K562 (cell line): ENCODE measurements around the gene CACNA2D3. TPM values are rescaled to one million over a fixed set of nuclear protein-coding genes. Genes with fewer than 3 reads are reported as not detected.

Experiments used
- BRCA1 ChIP-seq, 2 experiments: fragments of 450-650 bp in 1 of 2; sonication (generic) in 1 of 2; formaldehyde crosslinking in 1 of 2; IDR thresholded peaks; 2 replicates each; pipeline versions ENCODE4 v1.5.0 to v1.6.1; 2017 to 2020; ENCODE audit warnings: mild to moderate bottlenecking in 1 of 2, missing genetic modification reagents in 1 of 2
- KAT7 ChIP-seq: sonication (generic); formaldehyde crosslinking; IDR thresholded peaks from 2 replicates; pipeline ENCODE4 v1.8.0; 2022; ENCODE audit warnings: missing genetic modification reagents, mild to moderate bottlenecking, borderline replicate concordance
- NR1H2 ChIP-seq: sonication (generic); formaldehyde crosslinking; IDR thresholded peaks from 2 replicates; pipeline ENCODE4 v1.4.0; 2020; ENCODE audit warnings: mild to moderate bottlenecking, missing genetic modification reagents
- TEAD1 ChIP-seq, 2 experiments: fragments of 450-650 bp in 1 of 2; sonication (generic) in 1 of 2; formaldehyde crosslinking; IDR thresholded peaks; 2 replicates each; pipeline versions ENCODE4 v1.4.0 to v1.8.0; 2020 to 2022; ENCODE audit warnings: mild to moderate bottlenecking in 2 of 2, missing genetic modification reagents in 1 of 2
- ZNF140 ChIP-seq: fragments of 250-450 bp; sonication (Bioruptor Pico); IDR thresholded peaks from 2 replicates; pipeline ENCODE4 v1.8.0; 2021; ENCODE audit warnings: moderate library complexity, mild to moderate bottlenecking, inconsistent platforms
- ZNF263 ChIP-seq: sonication (generic); formaldehyde crosslinking; IDR thresholded peaks from 2 replicates; pipeline ENCODE4 v1.8.0; 2022; ENCODE audit warnings: mild to moderate bottlenecking, missing genetic modification reagents, borderline replicate concordance
- ZNF77 ChIP-seq: fragments of 250-450 bp; sonication (Bioruptor Pico); IDR thresholded peaks from 2 replicates; pipeline ENCODE4 v1.5.0; 2020
- polyA plus RNA-seq, 8 experiments: library from polyadenylated mRNA; depleted of rRNA in 4 of 8; stranded (reverse) in 5 of 8; unstranded in 3 of 8; fragments of >200 nt; fragmentation: Nextera tagmentation in 2 of 8; fragmentation: Illumina TruSeq in 1 of 8; extraction: Ambion mirVana in 2 of 8; extraction: Trizol in 1 of 8; gene quantifications; 2 replicates each; pipeline versions ENCODE4 v1.2.1 to v1.2.3, GENCODE V29; 2011 to 2014; ENCODE audit warnings: inconsistent platforms in 1 of 8, missing spikeins in 1 of 8
- total RNA-seq, 7 experiments: library from RNA; depleted of rRNA in 6 of 7; stranded (reverse); fragments of >200 nt in 6 of 7; fragmentation: Illumina TruSeq in 2 of 7; extraction: Trizol in 2 of 7; gene quantifications; 2 replicates each; pipeline versions ENCODE4 v1.2.1 to v1.2.3, GENCODE V29; 2011 to 2021; ENCODE audit warnings: low replicate concordance in 1 of 7
- TF ChIP-seq, protein P1 (sequence below): fragments of 250-450 bp; sonication (Bioruptor Pico); IDR thresholded peaks from 2 replicates; pipeline ENCODE4 v1.5.0; 2021; ENCODE audit warnings: mild to moderate bottlenecking, moderate library complexity

The CACNA2D3 gene
- total and polyA plus RNA-seq, 9 of the 15 experiments (the other 6 are each of a cell fraction or from before 2014, with no cell fraction given), result 0.01 TPM; not detected in 8

DNA sequence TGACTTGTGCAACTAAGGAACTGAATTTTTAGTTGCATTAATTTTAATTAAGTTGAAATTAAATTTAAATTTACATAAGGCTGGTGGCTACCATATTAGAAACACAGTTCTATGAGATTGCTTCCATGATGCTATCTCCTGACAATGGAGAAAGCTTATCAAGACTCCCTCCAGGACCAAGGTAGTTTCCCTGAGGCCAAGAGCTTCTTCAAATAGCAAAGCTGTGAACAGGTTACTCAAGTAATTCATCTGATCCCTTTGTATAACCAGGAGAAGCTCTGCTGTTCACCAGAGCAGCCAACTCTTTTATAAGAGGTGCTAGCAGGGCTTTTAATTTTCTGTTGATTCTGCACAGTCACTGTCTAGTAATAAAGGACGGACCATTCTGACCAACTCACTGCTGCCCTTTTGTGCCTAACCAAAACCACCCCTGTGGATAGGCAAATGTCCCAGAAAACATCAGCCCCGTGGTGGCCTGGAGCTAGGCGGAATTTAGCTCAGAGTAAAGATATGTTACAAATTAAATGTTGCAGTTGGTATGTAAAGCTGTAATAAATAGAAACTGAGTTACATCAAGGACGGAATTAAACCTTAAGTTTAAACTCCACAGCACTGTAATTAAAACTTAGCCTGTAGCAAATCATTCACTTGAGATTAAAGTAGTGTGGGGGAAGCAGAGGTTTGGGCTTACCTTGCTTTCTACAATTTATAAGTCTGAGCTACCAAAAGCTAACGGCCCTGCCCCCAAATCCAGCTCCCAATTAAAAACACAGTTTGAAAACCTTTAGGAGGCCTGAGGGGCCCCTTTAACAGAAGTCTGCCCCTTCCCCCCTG is 861.1 kb downstream of the CACNA2D3 start (continued):
- TF ChIP-seq NR1H2 (CRISPR knock-in tag) (no peak), BRCA1 (IDR thresholded peaks at IDR 0.05) (no peak), BRCA1 (CRISPR knock-in tag; IDR thresholded peaks at IDR 0.05) (no peak), KAT7 (CRISPR knock-in tag) (no peak), ZNF263 (CRISPR knock-in tag) (no peak), TEAD1 (CRISPR knock-in tag; IDR thresholded peaks at IDR 0.05) (no peak), ZNF140 (no peak), ZNF77 (CRISPR knock-in tag) (no peak)
- TF ChIP-seq, protein P1, sequence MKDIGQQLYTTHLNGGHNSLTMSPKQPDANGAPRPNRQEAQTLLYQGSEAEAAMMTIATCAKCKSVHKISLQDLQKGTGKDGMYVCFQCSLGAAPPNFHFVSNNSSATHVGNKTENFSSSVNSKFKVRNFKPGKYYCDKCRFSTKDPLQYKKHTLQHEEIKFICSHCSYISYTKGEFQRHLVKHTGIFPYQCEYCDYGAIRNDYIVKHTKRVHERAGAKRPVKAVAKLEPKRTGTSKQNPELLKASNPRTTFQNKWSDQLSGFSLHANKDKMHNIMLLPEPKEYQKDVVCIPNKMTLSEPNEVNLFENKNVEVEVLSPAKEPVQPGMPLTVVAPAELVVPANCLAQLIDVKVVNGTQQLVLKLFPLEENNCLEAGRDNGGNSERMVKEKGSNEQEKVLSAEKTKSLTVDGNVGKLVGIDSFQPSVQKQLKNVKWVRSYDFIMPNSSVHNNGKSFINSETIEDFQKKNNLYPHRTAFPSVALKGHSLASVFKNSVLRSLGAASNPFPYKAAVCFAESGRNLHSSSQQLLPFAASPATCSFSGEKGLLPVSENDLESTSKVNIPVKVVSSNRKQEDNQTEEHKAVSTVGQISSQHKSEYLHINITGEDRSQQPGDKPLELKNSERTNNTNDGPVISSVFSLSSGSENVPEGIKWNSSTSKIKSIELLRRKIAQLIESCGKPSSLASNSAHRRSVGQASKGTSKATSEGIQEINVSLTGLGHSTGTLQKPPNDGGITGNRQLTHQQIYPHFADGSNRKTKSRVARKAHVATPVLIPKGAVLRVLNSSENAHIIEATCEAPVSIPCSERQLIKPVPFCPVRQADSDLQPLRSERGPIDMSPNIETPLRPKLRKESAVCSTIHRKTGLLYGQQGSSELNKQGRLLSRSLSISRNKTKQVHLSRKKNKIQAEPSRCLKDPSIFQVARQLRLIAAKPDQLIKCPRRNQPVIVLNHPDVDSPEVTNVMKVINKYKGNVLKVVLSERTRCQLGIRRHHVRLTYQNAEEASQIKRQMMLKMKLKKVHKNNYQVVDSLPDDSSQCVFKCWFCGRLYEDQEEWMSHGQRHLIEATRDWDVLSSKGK, result no peak
